GM19351 (cell line): ENCODE measurements around the gene GRIK3.

Experiments used
- ATAC-seq: cut with Tn5 transposase; IDR thresholded peaks from one replicate; pipeline ENCODE4 v1.9.1; 2021; ENCODE audit warnings: mild to moderate bottlenecking, moderate library complexity; ENCODE audit not compliant: unreplicated experiment

The GRIK3 gene

GRCh38 chr1:36796733-36797132 is 237.6 kb downstream of the GRIK3 start:
- ATAC-seq = no peak

DNA sequence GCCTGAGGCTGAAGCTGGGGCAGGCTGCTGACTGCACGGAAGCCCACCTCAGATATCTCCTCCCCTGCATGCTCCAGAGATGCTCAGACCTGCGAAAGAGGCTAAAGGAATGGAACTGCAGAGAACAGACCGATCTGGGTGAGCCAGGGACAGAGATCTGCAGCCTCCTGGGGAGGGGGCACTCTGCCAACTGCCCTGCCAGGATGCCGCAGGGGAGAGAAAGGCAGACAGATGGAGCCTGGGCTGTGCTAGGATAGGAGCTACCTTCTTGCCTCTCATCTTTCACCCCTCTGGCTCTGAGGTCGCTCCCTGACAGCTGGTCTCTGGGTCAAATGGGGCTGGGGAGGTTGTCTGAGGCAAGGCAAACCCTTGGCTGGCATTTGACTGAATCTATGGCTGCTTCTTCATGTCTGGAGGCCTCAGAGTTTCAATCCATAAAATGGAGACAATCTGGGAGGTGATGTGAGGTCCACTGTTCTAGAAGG is 238.2 kb downstream of the GRIK3 start:
- no peak for ATAC-seq

DNA sequence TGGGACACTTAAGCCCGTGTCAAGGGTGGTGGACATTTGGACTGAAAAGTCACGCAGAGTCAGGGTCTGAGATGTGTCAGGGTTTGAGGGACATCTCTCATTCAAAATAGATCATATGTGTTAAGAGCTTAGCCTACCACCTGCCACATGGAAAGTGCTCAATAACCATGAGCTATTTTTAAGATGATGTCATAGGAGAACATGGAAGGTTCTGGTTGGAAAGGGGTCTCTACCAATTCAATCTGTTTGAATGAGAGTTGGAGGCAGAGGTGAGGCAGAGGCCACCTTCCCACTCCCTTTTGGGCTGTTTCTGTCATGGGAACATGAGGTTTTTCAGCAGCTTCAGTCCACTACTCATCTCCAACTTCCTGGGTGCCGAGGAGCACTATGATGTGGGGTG is 239.9 kb downstream of the GRIK3 start:
- no peak for ATAC-seq

- ATAC-seq = no peak
Observed at GRCh38 chr1:36793452-36793851, 240.9 kb downstream of the GRIK3 start.

- no peak for ATAC-seq
Observed at GRCh38 chr1:36792292-36792691, 242.0 kb downstream of the GRIK3 start.

DNA sequence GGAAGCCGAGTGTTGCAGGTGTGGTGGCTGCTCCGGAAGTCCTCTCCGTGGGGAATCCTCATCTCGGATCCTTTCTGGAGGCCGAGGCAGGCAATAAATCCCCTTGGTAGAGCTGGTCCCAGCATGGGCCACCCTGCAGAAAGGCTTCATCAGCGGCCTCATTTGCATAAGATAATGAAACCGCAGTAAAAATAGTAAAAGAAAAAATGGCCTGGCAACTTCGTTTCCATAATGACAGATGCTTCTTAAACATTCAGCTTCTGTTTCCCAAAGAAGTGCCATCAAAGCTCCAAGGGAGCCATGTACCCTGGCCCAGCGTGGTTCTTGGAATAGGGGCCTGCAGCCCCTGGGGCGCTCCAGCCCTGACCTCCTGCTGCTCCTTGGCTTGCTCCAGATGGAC is 244.1 kb downstream of the GRIK3 start:
- no peak for ATAC-seq

- ATAC-seq = no peak
Observed at GRCh38 chr1:36789535-36789934, 244.8 kb downstream of the GRIK3 start.

GRCh38 chr1:36787312-36787913 is 246.9 kb downstream of the GRIK3 start:
- no peak for ATAC-seq

- ATAC-seq = no peak
Observed at GRCh38 chr1:36786425-36786824, 247.9 kb downstream of the GRIK3 start.

- no peak for ATAC-seq
Observed at GRCh38 chr1:36784147-36784859, 250.0 kb downstream of the GRIK3 start.

DNA sequence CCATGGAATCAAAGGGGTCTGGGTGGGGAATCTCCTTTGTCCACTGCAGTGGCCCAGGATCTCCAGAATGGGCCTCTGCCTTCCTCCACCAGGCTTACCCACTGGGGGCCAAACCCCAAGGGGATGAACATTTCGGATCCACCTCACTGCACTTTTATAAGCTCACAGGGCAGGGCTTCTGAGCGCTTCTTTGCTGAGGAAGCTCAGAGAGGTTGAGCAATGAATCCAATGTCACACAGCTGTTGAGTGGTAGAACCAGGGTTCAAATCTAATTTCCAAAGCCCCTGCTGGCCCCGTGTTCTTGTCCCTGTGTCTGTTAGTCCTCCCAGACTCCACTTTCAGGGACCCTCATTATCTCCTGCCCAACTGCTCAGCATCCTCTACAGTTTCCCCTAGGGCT is 250.8 kb downstream of the GRIK3 start:
- no peak for ATAC-seq

DNA sequence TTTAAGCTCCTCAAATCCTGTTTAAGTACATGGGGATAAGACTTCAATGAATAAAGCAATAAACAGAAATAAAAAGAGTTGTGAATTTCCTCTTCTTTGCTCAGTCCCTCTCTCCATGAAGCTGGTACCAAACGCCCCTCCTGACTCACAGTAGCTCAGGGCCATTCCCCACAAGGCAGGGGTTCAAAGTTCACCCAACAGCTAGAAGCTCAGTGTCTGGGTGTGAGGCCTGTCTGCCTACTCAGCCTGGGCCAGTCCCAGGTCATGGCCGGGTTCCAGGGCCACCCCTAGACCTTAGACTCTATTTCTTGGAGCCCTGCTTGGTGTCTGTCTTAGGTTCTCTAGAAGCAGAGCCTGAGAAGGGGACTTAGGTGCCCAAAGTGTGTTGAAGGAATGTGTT is 251.5 kb downstream of the GRIK3 start:
- ATAC-seq = no peak

- no peak for ATAC-seq
Observed at GRCh38 chr1:36782085-36782484, 252.2 kb downstream of the GRIK3 start.

DNA sequence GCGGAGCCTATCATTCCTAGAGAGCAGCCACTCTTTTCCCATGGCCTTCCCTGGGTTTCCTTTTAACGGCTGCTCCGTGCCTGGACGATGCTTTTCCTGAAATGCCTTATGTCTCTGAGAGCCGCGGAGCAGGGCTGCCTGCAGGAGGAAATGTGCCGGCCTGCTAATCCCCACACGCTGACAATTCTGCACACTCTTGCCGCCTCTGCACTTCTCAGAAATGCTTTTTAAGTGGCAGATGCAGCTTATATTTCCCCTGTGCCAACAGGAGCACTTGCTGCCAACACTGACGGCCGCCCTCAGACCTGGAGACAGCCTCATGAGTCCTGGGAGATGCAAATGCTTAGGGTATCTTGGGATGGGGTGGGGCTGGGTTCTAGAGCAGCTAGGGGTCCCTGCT is 253.2 kb downstream of the GRIK3 start:
- ATAC-seq = no peak

GRCh38 chr1:36778740-36779139 is 255.6 kb downstream of the GRIK3 start:
- ATAC-seq = no peak

- ATAC-seq = no peak
Observed at GRCh38 chr1:36776948-36777831, 257.1 kb downstream of the GRIK3 start.

DNA sequence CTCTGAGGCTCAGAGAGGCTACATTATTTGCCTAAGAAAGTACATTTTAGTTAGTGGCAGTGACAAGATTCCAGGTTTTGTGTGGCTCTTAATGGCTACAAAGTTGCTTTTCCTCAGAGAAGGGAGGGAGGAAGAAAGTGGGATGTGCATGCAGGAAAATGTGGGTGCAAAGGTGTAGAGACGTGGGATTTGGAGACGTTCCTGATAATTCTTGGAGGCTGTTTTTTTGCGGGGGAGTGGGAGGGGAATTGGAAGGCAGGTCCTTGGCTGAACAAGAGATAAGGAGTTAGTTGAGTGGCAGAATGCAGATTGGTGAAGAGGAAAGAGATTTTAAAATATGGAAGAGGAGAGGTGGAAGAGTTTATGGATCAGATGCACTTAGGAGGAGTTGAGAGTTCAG is 258.1 kb downstream of the GRIK3 start:
- no peak for ATAC-seq

GRCh38 chr1:36775716-36776115 is 258.6 kb downstream of the GRIK3 start:
- ATAC-seq = no peak

- no peak for ATAC-seq
Observed at GRCh38 chr1:36773827-36774541, 260.3 kb downstream of the GRIK3 start.

- ATAC-seq = no peak
Observed at GRCh38 chr1:36772647-36773495, 261.4 kb downstream of the GRIK3 start.
